Left lung (tissue), 10 donors: Measurements from ENCODE around the gene DAGLA. TPM values are rescaled to one million over a fixed set of nuclear protein-coding genes. Genes with fewer than 3 reads are reported as not detected.

Source experiments
- ATAC-seq: fragments of 200-7000 bp; cut with Tn5 transposase; one replicate; pipeline ENCODE4 v1.9.1; 2020; ENCODE audit warnings: moderate library complexity
- DNase-seq, 4 donors: peaks; one replicate each; pipeline ENCODE4 v3.0.0-alpha.2; 2013 to 2020
- H3K27ac ChIP-seq, 2 donors: fragments of 200-600 bp; sonication (generic) in 1 of 2; one replicate each; pipeline versions ENCODE4 v1.5.0 to v1.8.0; 2020 to 2021
- H3K27me3 ChIP-seq, 2 donors: fragments of 200-600 bp; sonication (generic) in 1 of 2; one replicate each; pipeline versions ENCODE4 v1.5.0 to v1.8.0; 2020 to 2021
- H3K36me3 ChIP-seq, 2 donors: fragments of 200-600 bp; sonication (generic) in 1 of 2; one replicate each; pipeline versions ENCODE4 v1.5.0 to v1.8.0; 2020 to 2021
- H3K4me1 ChIP-seq, 2 donors: fragments of 200-600 bp; one replicate each; pipeline ENCODE4 v1.8.0; 2021
- H3K4me3 ChIP-seq, 2 donors: fragments of 200-600 bp; sonication (generic) in 1 of 2; one replicate each; pipeline versions ENCODE4 v1.5.0 to v1.8.0; 2020 to 2021; ENCODE audit warnings: mild to moderate bottlenecking in 1 of 2
- H3K9me3 ChIP-seq, 2 donors: fragments of 200-600 bp; sonication (generic) in 1 of 2; one replicate each; pipeline versions ENCODE4 v1.5.0 to v1.8.0; 2020 to 2021
- CTCF ChIP-seq, 2 donors: fragments of 200-600 bp; sonication (generic) in 1 of 2; IDR thresholded peaks; one replicate each; pipeline versions ENCODE4 v1.5.0 to v1.8.0; 2021; ENCODE audit warnings: antibody characterized with exemption in 2 of 2
- intact Hi-C, 2 donors: fragments of 100-400 bp; cut with DNase I; formaldehyde crosslinking; loops; one replicate each; pipeline versions ENCODE4 v1.11.2 to v1.14.2; 2022
- polyA plus RNA-seq, 6 donors: library from polyadenylated mRNA; unstranded; fragments of 120-200 nt; gene quantifications; one replicate each; pipeline ENCODE4 v1.2.1, GENCODE V29; 2013; ENCODE audit not compliant: insufficient read length in 6 of 6
- total RNA-seq, 2 donors: library from RNA; stranded (reverse); fragmentation: NEBNext Ultra II Directional; extraction: Animal tissue kit (Norgen Biotek cat#: 25700); gene quantifications; one replicate each; pipeline ENCODE4 v1.2.1, GENCODE V29; 2021
- donor health status: DM: no; HTN: yes; CAD: no.
- donor health status: DM: no; HTN: no; CAD: no.

The DAGLA gene
- total and polyA plus RNA-seq, 8 donors = 2.2 to 4.3 (median 3.8) TPM

GRCh38 chr11:61764606-61765260 lies 84.5 kb downstream of the DAGLA start:
- H3K27ac ChIP-seq = no peak overlapping the region
- no peak for TF ChIP-seq CTCF (IDR thresholded peaks at IDR 0.05)
- H3K9me3 ChIP-seq = no peaks in the 10 kb centered on the region
- H3K4me3 ChIP-seq = no peak overlapping the region
- no peaks in the 10 kb centered on the region for H3K4me1 ChIP-seq
- intact Hi-C loops = no loop called here
- no peaks in the 10 kb centered on the region for H3K36me3 ChIP-seq
- DNase-seq (peak in 1 of 4 donors; percentile 67), ATAC-seq (no peak)
- H3K27me3 ChIP-seq = peaks cover 0 to 43% of the 10 kb centered on the region in 2 donors

- H3K9me3 ChIP-seq = no peaks in the 10 kb centered on the region
- no peak overlapping the region for H3K27ac ChIP-seq
- no peak for TF ChIP-seq CTCF (IDR thresholded peaks at IDR 0.05)
- H3K4me3 ChIP-seq = no peak overlapping the region
- intact Hi-C loops = no loop called here
- DNase-seq = peak in 1 of 4 donors; percentile 70
- H3K4me1 ChIP-seq = no peaks in the 10 kb centered on the region
- peaks cover 0 to 43% of the 10 kb centered on the region in 2 donors for H3K27me3 ChIP-seq
- ATAC-seq = no peak
- H3K36me3 ChIP-seq = no peaks in the 10 kb centered on the region
Measured at GRCh38 chr11:61765550-61766253, 85.5 kb downstream of the DAGLA start.

- intact Hi-C loops = no loop called here
- H3K4me1 ChIP-seq = no peaks in the 10 kb centered on the region
Measured at GRCh38 chr11:61766353-61766841, 86.2 kb downstream of the DAGLA start.

GRCh38 chr11:61768376-61769076 lies 88.3 kb downstream of the DAGLA start:
- Histone ChIP-seq H3K27ac (no peak overlapping the region), H3K36me3 (no peaks in the 10 kb centered on the region), H3K27me3 (peaks cover 0 to 19% of the 10 kb centered on the region in 2 donors), H3K9me3 (no peaks in the 10 kb centered on the region), H3K4me3 (no peak overlapping the region), H3K4me1 (peaks cover 0 to 10% of the 10 kb centered on the region in 2 donors)
- TF ChIP-seq CTCF (IDR thresholded peaks at IDR 0.05) = no peak
- no peak for DNase-seq
- no peak for ATAC-seq
- intact Hi-C loops = no loop called here

More at GRCh38 chr11:61766353-61766841, 86.2 kb downstream of the DAGLA start:
- Histone ChIP-seq H3K9me3 (no peaks in the 10 kb centered on the region), H3K36me3 (no peaks in the 10 kb centered on the region), H3K4me3 (no peak overlapping the region), H3K27ac (no peak overlapping the region), H3K27me3 (peaks cover 0 to 39% of the 10 kb centered on the region in 2 donors)
- peak in 1 of 4 donors; percentile 22 for DNase-seq
- ATAC-seq = peak; percentile 8
- no peak for TF ChIP-seq CTCF (IDR thresholded peaks at IDR 0.05)
